ENCODE results near the gene RANGAP1. TPM values are rescaled to one million over a fixed set of nuclear protein-coding genes. Genes with fewer than 3 reads are reported as not detected.
"Not testable (repeated sequence)": the region's sequence is repeated elsewhere in the genome, so short reads cannot be mapped to it uniquely, and the experiment has no call there.

Gene RANGAP1
- polyA plus RNA-seq, 1 donor = 40.3 TPM

DNA sequence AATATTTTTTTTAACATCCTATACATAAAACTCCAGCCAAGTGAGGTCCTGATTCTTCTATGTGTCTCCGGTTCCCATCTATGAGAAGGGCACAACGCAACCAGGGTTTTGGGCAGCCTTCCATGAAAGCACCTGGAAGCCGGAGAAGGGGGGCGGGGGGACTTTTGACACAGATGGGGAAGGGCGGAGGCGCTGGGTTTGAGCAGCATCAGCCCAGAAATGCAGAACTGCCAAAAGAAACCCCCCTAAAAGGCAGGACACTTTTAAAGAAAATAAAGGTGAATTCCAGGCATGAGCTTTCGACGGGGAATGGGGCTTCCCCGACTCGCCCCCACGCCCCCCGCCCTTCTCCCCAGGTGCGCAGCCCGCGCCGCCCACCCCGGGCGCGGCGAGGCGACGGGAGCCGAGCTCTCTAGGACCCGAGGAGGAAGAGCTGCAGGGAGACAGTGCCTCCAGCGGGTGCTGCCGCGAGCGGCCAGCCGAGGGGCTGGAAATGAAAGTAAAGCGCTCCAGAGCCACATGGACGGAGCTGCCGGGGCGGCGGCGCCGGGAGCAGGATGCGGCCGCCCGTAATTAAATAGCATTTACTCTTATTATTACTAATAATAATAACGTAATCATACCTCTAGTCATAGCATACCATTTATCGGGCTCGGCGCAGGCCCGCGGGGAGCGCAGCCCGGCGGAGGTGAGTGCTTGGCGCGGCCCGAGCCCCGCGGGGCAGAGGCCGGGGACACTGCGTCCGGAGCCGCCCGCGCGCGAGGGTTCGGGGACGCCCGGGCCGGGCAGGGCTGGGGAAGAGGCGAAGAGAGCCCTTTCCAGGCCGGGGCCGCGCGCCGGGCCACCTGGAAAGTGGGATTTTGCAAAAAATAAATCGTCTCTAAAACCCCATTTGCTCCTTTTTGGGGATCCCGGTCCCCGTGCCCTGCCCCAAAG is 15.4 kb upstream of the RANGAP1 start, which contains the start of gene ZC3H7B:
Gene ZC3H7B, plus strand, starts transcription at position 441 of the 936 bp plus-strand sequence. CDS start 19,136 bp downstream, outside the sequence.
- H3K4me3 ChIP-seq (ENCODE audit: low read length) = peak within 1 kb of the TSS; percentile 99
- peaks cover 20% of the 10 kb centered on the region for H3K4me1 ChIP-seq (ENCODE audit: control insufficient read depth, insufficient read depth, low read length)
- peak; percentile 79 to 86 for DNase-seq
- peak within 1 kb of the TSS; percentile 76 for H3K27ac ChIP-seq (ENCODE audit: low read length)
- no peaks in the 10 kb centered on the region for H3K9me3 ChIP-seq (ENCODE audit: control insufficient read depth, low read depth, low read length)
- H3K27me3 ChIP-seq (ENCODE audit: control insufficient read depth, insufficient read depth, low read length) = no peaks in the 10 kb centered on the region
- H3K36me3 ChIP-seq (ENCODE audit: control insufficient read depth, insufficient read depth, low read length) = peaks cover 3% of the 10 kb centered on the region
- no CpG with 5 or more reads among the region's 74 CpGs for WGBS (ENCODE audit: insufficient coverage, low lambda C conversion rate)

DNA sequence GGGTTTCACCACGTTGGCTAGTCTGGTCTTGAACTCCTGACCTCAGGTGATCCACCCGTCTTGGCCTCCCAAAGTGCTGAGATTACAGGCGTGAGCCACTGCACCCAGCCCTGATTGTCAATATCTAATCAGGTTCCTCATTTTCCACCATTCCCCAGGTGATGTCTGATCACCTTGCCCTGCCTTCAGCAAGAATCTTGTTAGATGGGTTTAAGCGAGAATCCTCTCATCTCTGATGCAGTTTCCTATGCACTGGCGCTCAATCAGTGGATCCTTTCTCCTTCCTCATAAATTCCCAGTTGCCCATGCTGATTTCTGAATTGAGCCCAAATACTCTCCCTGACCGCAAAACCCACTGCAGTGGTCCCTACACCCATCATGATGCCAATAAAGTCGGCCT is 14.7 kb upstream of the RANGAP1 start:
- no peaks in the 10 kb centered on the region for H3K9me3 ChIP-seq (ENCODE audit: control insufficient read depth, low read depth, low read length)
- peak overlapping the region; percentile 76 for H3K27ac ChIP-seq (ENCODE audit: low read length)
- peaks cover 3% of the 10 kb centered on the region for H3K36me3 ChIP-seq (ENCODE audit: control insufficient read depth, insufficient read depth, low read length)
- H3K4me3 ChIP-seq (ENCODE audit: low read length) = peak overlapping the region; percentile 99
- peak in 1 of 2 donors; percentile 38 for DNase-seq
- H3K27me3 ChIP-seq (ENCODE audit: control insufficient read depth, insufficient read depth, low read length) = no peaks in the 10 kb centered on the region
- 0% methylated on average over 1 of the region's 7 CpGs for WGBS (ENCODE audit: insufficient coverage, low lambda C conversion rate)
- H3K4me1 ChIP-seq (ENCODE audit: control insufficient read depth, insufficient read depth, low read length) = peaks cover 20% of the 10 kb centered on the region

GRCh38 chr22:41296826-41297667 is 11.1 kb upstream of the RANGAP1 start:
- no CpG with 5 or more reads among the region's 9 CpGs for WGBS (ENCODE audit: insufficient coverage, low lambda C conversion rate)
- Histone ChIP-seq H3K27me3 (ENCODE audit: control insufficient read depth, insufficient read depth, low read length) (no peaks in the 10 kb centered on the region), H3K27ac (ENCODE audit: low read length) (no peak overlapping the region), H3K4me3 (ENCODE audit: low read length) (no peak overlapping the region), H3K4me1 (ENCODE audit: control insufficient read depth, insufficient read depth, low read length) (peaks cover 5% of the 10 kb centered on the region), H3K9me3 (ENCODE audit: control insufficient read depth, low read depth, low read length) (peaks cover 3% of the 10 kb centered on the region), H3K36me3 (ENCODE audit: control insufficient read depth, insufficient read depth, low read length) (no peaks in the 10 kb centered on the region)
- no peak for DNase-seq

DNA sequence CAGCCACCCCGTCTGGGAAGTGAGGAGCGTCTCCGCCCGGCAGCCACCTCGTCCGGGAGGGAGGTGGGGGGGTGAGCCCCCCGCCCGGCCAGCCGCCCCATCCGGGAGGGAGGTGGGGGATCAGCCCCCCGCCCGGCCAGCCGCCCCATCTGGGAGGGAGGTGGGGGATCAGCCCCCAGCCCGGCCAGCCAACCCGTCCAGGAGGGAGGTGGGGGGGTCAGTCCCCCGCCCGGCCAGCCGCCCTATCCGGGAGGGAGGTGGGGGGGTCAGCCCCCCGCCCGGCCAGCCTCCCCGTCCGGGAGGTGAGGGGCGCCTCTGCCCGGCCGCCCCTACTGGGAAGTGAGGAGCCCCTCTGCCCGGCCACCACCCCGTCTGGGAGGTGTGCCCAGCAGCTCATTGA is 8.8 kb upstream of the RANGAP1 start:
- not testable (repeated sequence) for H3K9me3 ChIP-seq (ENCODE audit: control insufficient read depth, low read depth, low read length); DNase-seq; H3K36me3 ChIP-seq (ENCODE audit: control insufficient read depth, insufficient read depth, low read length); H3K27ac ChIP-seq (ENCODE audit: low read length); H3K27me3 ChIP-seq (ENCODE audit: control insufficient read depth, insufficient read depth, low read length); H3K4me1 ChIP-seq (ENCODE audit: control insufficient read depth, insufficient read depth, low read length); H3K4me3 ChIP-seq (ENCODE audit: low read length)
- no CpG with 5 or more reads among the region's 28 CpGs for WGBS (ENCODE audit: insufficient coverage, low lambda C conversion rate)

DNA sequence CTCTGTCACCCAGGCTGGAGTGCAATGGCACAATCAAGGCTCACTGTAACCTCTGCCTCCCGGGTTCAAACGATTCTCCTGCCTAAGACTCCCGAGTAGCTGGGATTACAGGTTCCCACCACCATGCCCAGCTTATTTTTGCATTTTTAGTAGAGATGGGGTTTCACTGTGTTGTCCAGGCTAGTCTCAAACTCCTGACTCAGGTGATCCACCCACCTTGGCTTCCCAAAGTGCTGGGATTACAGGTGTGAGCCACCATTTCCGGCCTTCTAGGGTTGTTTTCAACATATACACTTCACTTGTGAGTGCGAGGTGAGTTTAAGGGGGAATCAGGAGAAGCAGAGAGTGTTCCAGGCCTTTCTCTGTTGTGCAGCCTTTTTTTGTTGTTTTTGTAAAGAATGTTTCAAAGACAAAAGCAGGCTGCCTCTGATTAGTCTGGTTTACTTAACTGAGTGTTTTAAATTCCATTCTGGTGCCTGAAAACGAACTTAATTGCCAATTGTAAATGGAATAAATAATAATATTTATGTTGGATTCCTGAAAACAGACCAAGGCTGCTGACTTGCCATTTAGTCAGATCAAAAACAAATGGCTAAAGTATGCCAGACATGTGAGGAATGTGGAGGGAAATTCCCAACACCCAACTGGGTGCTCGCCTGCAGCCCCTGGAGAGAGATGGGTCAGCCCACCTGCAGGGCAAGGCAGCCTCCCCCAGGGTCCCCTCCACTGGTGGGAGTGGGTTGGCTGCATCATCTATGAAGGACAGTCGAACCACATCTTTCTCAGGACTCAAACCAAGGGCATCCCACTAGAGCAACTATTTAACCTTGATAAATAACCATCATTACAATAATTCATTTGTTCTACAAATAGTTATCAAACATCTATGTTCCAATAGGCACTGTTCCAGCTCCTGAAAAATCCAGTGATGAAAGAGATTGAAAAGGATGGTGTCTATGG is 4.6 kb upstream of the RANGAP1 start:
- no CpG with 5 or more reads among the region's 8 CpGs for WGBS (ENCODE audit: insufficient coverage, low lambda C conversion rate)
- H3K36me3 ChIP-seq (ENCODE audit: control insufficient read depth, insufficient read depth, low read length) = no peaks in the 10 kb centered on the region
- peaks cover 3% of the 10 kb centered on the region for H3K9me3 ChIP-seq (ENCODE audit: control insufficient read depth, low read depth, low read length)
- no peaks in the 10 kb centered on the region for H3K27me3 ChIP-seq (ENCODE audit: control insufficient read depth, insufficient read depth, low read length)
- H3K4me3 ChIP-seq (ENCODE audit: low read length) = no peak overlapping the region
- H3K4me1 ChIP-seq (ENCODE audit: control insufficient read depth, insufficient read depth, low read length) = peaks cover 7% of the 10 kb centered on the region
- no peak overlapping the region for H3K27ac ChIP-seq (ENCODE audit: low read length)
- DNase-seq = no peak

DNA sequence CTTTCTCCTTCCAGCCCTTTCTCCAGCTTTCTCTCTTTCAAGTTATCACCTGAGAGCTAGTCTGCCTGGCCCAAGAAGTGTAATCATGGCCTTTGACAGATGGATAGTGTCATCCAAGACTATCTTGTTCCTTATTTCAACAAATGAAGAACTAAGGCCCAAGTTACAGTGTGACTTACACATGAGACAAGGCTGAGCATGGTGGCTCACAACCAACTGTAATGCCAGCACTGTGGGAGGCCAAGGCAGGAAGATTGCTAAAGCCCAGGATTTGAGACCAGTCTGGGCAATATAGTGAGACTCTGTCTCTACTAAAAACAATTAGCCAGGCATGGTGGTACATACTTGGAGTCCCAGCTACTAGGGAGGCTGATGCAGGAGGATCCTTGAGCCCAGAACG is 3.7 kb upstream of the RANGAP1 start:
- peaks cover 12% of the 10 kb centered on the region for H3K4me1 ChIP-seq (ENCODE audit: control insufficient read depth, insufficient read depth, low read length)
- peaks cover 1% of the 10 kb centered on the region for H3K36me3 ChIP-seq (ENCODE audit: control insufficient read depth, insufficient read depth, low read length)
- peaks cover 3% of the 10 kb centered on the region for H3K9me3 ChIP-seq (ENCODE audit: control insufficient read depth, low read depth, low read length)
- no CpG with 5 or more reads among the region's 1 CpG for WGBS (ENCODE audit: insufficient coverage, low lambda C conversion rate)
- DNase-seq = no peak
- no peak overlapping the region for H3K27ac ChIP-seq (ENCODE audit: low read length)
- H3K4me3 ChIP-seq (ENCODE audit: low read length) = no peak overlapping the region
- no peaks in the 10 kb centered on the region for H3K27me3 ChIP-seq (ENCODE audit: control insufficient read depth, insufficient read depth, low read length)

GRCh38 chr22:41288245-41288946 is 2.4 kb upstream of the RANGAP1 start:
- Histone ChIP-seq H3K4me3 (ENCODE audit: low read length) (no peak overlapping the region), H3K4me1 (ENCODE audit: control insufficient read depth, insufficient read depth, low read length) (peaks cover 14% of the 10 kb centered on the region), H3K9me3 (ENCODE audit: control insufficient read depth, low read depth, low read length) (no peaks in the 10 kb centered on the region), H3K36me3 (ENCODE audit: control insufficient read depth, insufficient read depth, low read length) (peaks cover 9% of the 10 kb centered on the region), H3K27me3 (ENCODE audit: control insufficient read depth, insufficient read depth, low read length) (no peaks in the 10 kb centered on the region), H3K27ac (ENCODE audit: low read length) (peak overlapping the region; percentile 71)
- WGBS (ENCODE audit: insufficient coverage, low lambda C conversion rate) = no CpG with 5 or more reads among the region's 9 CpGs
- DNase-seq = peak; percentile 62 to 85

DNA sequence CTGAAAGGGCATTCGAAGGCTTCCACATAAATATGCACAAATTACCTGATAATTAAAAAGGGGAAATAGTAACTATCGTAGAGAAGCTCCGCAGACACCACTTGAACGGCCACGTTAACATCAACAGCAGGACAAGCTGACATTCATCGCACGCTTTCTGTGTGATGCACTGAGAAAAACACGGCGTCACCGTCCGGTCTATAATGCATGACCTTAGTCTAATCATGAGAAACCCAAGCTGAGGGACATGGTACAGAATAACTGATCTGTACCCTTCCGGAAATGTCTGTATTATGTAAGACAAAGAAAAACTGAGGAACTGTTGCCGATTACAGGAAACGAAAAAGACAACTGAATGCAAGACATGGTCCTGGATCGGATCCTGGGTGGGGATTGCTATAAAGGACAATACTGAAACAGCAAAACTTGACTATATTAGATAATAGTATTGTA is 678 bp upstream of the RANGAP1 start:
- WGBS (ENCODE audit: insufficient coverage, low lambda C conversion rate) = 0% methylated on average over 2 of the region's 15 CpGs
- no peak for DNase-seq

GRCh38 chr22:41285441-41285819 is 557 bp downstream of the RANGAP1 start:
- peak; percentile 80 to 91 for DNase-seq
- no CpG with 5 or more reads among the region's 30 CpGs for WGBS (ENCODE audit: insufficient coverage, low lambda C conversion rate)
- peak overlapping the region; percentile 95 for H3K27ac ChIP-seq (ENCODE audit: low read length)

More for the DNA sequence above, 678 bp upstream of the RANGAP1 start:
- Histone ChIP-seq H3K27me3 (ENCODE audit: control insufficient read depth, insufficient read depth, low read length) (no peaks in the 10 kb centered on the region), H3K27ac (ENCODE audit: low read length) (peak overlapping the region; percentile 72), H3K4me1 (ENCODE audit: control insufficient read depth, insufficient read depth, low read length) (peaks cover 14% of the 10 kb centered on the region), H3K36me3 (ENCODE audit: control insufficient read depth, insufficient read depth, low read length) (peaks cover 19% of the 10 kb centered on the region), H3K9me3 (ENCODE audit: control insufficient read depth, low read depth, low read length) (no peaks in the 10 kb centered on the region), H3K4me3 (ENCODE audit: low read length) (peak overlapping the region; percentile 47)

More at GRCh38 chr22:41285441-41285819, 557 bp downstream of the RANGAP1 start:
- Histone ChIP-seq H3K9me3 (ENCODE audit: control insufficient read depth, low read depth, low read length) (no peaks in the 10 kb centered on the region), H3K4me1 (ENCODE audit: control insufficient read depth, insufficient read depth, low read length) (peaks cover 14% of the 10 kb centered on the region), H3K4me3 (ENCODE audit: low read length) (peak overlapping the region; percentile 95), H3K27me3 (ENCODE audit: control insufficient read depth, insufficient read depth, low read length) (no peaks in the 10 kb centered on the region), H3K36me3 (ENCODE audit: control insufficient read depth, insufficient read depth, low read length) (peaks cover 32% of the 10 kb centered on the region)
